GM23338 (cell line): ENCODE data around the gene DCAKD. TPM values are rescaled to one million over a fixed set of nuclear protein-coding genes. Genes with fewer than 3 reads are reported as not detected.

Experiments
- ATAC-seq: fragments of 200-7000 bp; cut with Tn5 transposase; 3 replicates; pipeline ENCODE4 v1.9.1; 2020
- DNase-seq: peaks from one replicate; pipeline ENCODE4 v3.0.0-alpha.2; 2015; ENCODE audit warnings: low spot score
- H2AFZ ChIP-seq: fragments of 200-600 bp; sonication (generic); 2 replicates; pipeline ENCODE4 v1.8.0; 2016; ENCODE audit warnings: antibody characterized with exemption, mild to moderate bottlenecking, moderate library complexity
- H3F3A ChIP-seq: fragments of 200-600 bp; sonication (generic); replicated peaks from 2 replicates; pipeline ENCODE4 v1.8.0; 2017; ENCODE audit warnings: antibody characterized with exemption, mixed run types, low read depth
- H3K27ac ChIP-seq: fragments of 200-600 bp; sonication (generic); 2 replicates; pipeline ENCODE4 v1.6.1; 2016; ENCODE audit warnings: low read depth
- H3K27me3 ChIP-seq: fragments of 200-600 bp; sonication (generic); 2 replicates; pipeline ENCODE4 v1.8.0; 2016; ENCODE audit warnings: mild to moderate bottlenecking, mixed run types, moderate library complexity; ENCODE audit not compliant: insufficient read depth
- H3K36me3 ChIP-seq: fragments of 200-600 bp; sonication (generic); 2 replicates; pipeline ENCODE4 v1.8.0; 2016; ENCODE audit warnings: mild to moderate bottlenecking; ENCODE audit not compliant: insufficient read depth
- H3K4me1 ChIP-seq: fragments of 200-600 bp; sonication (generic); 2 replicates; pipeline ENCODE4 v1.8.0; 2016; ENCODE audit warnings: mild to moderate bottlenecking, moderate library complexity; ENCODE audit not compliant: insufficient read depth
- H3K4me2 ChIP-seq: fragments of 200-600 bp; sonication (generic); 2 replicates; pipeline ENCODE4 v1.7.1; 2017; ENCODE audit warnings: mixed run types
- H3K4me3 ChIP-seq: fragments of 200-600 bp; sonication (generic); 2 replicates; pipeline ENCODE4 v1.6.1; 2016; ENCODE audit warnings: mixed run types
- H3K79me2 ChIP-seq: fragments of 200-600 bp; sonication (generic); replicated peaks from 2 replicates; pipeline ENCODE4 v1.8.0; 2017; ENCODE audit warnings: mild to moderate bottlenecking; ENCODE audit not compliant: insufficient read depth
- H3K9me2 ChIP-seq: fragments of 200-600 bp; sonication (generic); 2 replicates; pipeline ENCODE4 v1.8.0; 2017; ENCODE audit not compliant: insufficient read depth
- H4K20me1 ChIP-seq: fragments of 200-600 bp; sonication (generic); replicated peaks from 2 replicates; pipeline ENCODE4 v1.8.0; 2017; ENCODE audit warnings: mild to moderate bottlenecking; ENCODE audit not compliant: insufficient read depth
- H3K27ac Mint-ChIP-seq: 2 replicates; pipeline ENCODE4 v1.8.0; 2020; ENCODE audit warnings: inconsistent platforms, mild to moderate bottlenecking, moderate library complexity, mixed read lengths
- H3K27me3 Mint-ChIP-seq: 3 replicates; pipeline ENCODE4 v1.8.0; 2022; ENCODE audit warnings: low read depth, mild to moderate bottlenecking, moderate library complexity, mixed read lengths, inconsistent platforms; ENCODE audit not compliant: insufficient read depth, poor library complexity
- H3K36me3 Mint-ChIP-seq: 3 replicates; pipeline ENCODE4 v1.8.0; 2021; ENCODE audit warnings: low read depth, mild to moderate bottlenecking, inconsistent platforms, moderate library complexity, mixed read lengths
- H3K4me1 Mint-ChIP-seq: 3 replicates; pipeline ENCODE4 v1.8.0; 2020; ENCODE audit warnings: mild to moderate bottlenecking, inconsistent platforms, mixed read lengths
- H3K4me3 Mint-ChIP-seq: 3 replicates; pipeline ENCODE4 v1.8.0; 2021; ENCODE audit warnings: moderate library complexity, mild to moderate bottlenecking, inconsistent platforms, mixed read lengths
- H3K9me3 Mint-ChIP-seq: 3 replicates; pipeline ENCODE4 v1.8.0; 2020; ENCODE audit warnings: moderate library complexity, mild to moderate bottlenecking, inconsistent platforms, mixed read lengths
- CREB1 ChIP-seq: fragments of 250-450 bp; sonication (Bioruptor Pico); IDR thresholded peaks from 2 replicates; pipeline ENCODE4 v1.5.0; 2020; ENCODE audit warnings: low read depth, mild to moderate bottlenecking, moderate library complexity
- EZH2 ChIP-seq: fragments of 200-600 bp; sonication (generic); IDR thresholded peaks from one replicate; pipeline ENCODE4 v1.8.0; 2017; ENCODE audit warnings: antibody characterized with exemption, mild to moderate bottlenecking, low read depth; ENCODE audit not compliant: unreplicated experiment
- EZH2phosphoT487 ChIP-seq: fragments of 200-600 bp; sonication (generic); IDR thresholded peaks from one replicate; pipeline ENCODE4 v1.8.1; 2018; ENCODE audit warnings: antibody characterized with exemption; ENCODE audit not compliant: unreplicated experiment
- JUNB ChIP-seq: IDR thresholded peaks from one replicate; pipeline ENCODE4 v1.6.1; 2016; ENCODE audit warnings: antibody characterized with exemption; ENCODE audit not compliant: unreplicated experiment
- NANOG ChIP-seq: IDR thresholded peaks from 2 replicates; pipeline ENCODE4 v1.6.1; 2016; ENCODE audit warnings: antibody characterized with exemption, borderline replicate concordance
- STAT1 ChIP-seq: IDR thresholded peaks from one replicate; pipeline ENCODE4 v1.6.1; 2016; ENCODE audit warnings: antibody characterized with exemption; ENCODE audit not compliant: unreplicated experiment
- ZNF114 ChIP-seq: fragments of 250-450 bp; sonication (Bioruptor Pico); IDR thresholded peaks from 2 replicates; pipeline ENCODE4 v1.5.0; 2020; ENCODE audit warnings: mild to moderate bottlenecking, moderate library complexity
- ZNF331 ChIP-seq: fragments of 250-450 bp; sonication (Bioruptor Pico); IDR thresholded peaks from 2 replicates; pipeline ENCODE4 v1.5.0; 2020; ENCODE audit warnings: low read depth, mild to moderate bottlenecking, moderate library complexity
- polyA plus RNA-seq: library from polyadenylated mRNA; unstranded; fragments of >200 nt; fragmentation: Nextera tagmentation; extraction: Ambion mirVana; gene quantifications from 2 replicates; pipeline ENCODE4 v1.2.1, GENCODE V29; 2016
- total RNA-seq: library from RNA; depleted of rRNA; stranded (reverse); fragments of >200 nt; shearing (Covaris generic); gene quantifications from 2 replicates; pipeline ENCODE4 v1.2.3, GENCODE V29; 2014
- TF ChIP-seq, protein P1 (sequence below): IDR thresholded peaks from one replicate; pipeline ENCODE4 v1.6.1; 2018; ENCODE audit warnings: antibody characterized with exemption; ENCODE audit not compliant: unreplicated experiment
- TF ChIP-seq, protein P2 (sequence below), 2 experiments: fragments of 200-600 bp in 1 of 2; sonication (generic) in 1 of 2; conservative IDR thresholded peaks; 2 replicates each; pipeline versions ENCODE4 v1.5.1 to v1.6.1; 2016 to 2017; ENCODE audit warnings: antibody characterized with exemption in 2 of 2, low read depth in 2 of 2, mild to moderate bottlenecking in 2 of 2, moderate library complexity in 1 of 2
- TF ChIP-seq, protein P3 (sequence below): IDR thresholded peaks from 2 replicates; pipeline ENCODE4 v1.6.1; 2016; ENCODE audit warnings: antibody characterized with exemption
- TF ChIP-seq, protein P4 (sequence below): fragments of 250-450 bp; sonication (Bioruptor Pico); IDR thresholded peaks from 2 replicates; pipeline ENCODE4 v1.5.0; 2020; ENCODE audit warnings: mild to moderate bottlenecking, moderate library complexity

The DCAKD gene
- total and polyA plus RNA-seq, 2 experiments from 2014 or later, result 23.7 to 57.2 TPM

DNA sequence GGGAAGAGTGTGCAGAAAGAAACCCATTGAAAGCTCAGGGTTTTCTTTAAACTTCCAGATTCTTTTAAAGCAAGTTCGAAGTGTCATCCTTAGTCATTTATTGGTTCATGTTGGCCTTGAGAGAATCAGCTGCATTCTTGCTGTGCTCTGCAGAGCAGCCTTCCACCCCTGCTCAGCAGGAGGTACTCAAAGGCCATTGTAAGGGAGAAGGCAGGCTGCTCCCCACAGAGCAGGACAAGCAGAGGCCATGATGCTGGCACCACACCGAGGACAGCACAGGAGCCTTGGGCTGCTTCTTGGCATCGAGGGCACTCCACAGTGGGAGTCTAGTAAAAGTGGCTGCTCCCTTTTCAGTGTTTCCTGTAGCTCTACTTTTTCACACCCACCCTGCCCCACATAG lies 39.3 kb upstream of the DCAKD start:
- no peak overlapping the region for H3K27ac ChIP-seq
- no peak overlapping the region for H3K4me3 ChIP-seq
- TF ChIP-seq NANOG (no peak), ZNF114 (no peak), ZNF331 (CRISPR knock-in tag) (no peak), EZH2phosphoT487 (no peak), EZH2 (no peak), CREB1 (CRISPR knock-in tag) (no peak), STAT1 (no peak), JUNB (no peak)
- TF ChIP-seq, protein P1, sequence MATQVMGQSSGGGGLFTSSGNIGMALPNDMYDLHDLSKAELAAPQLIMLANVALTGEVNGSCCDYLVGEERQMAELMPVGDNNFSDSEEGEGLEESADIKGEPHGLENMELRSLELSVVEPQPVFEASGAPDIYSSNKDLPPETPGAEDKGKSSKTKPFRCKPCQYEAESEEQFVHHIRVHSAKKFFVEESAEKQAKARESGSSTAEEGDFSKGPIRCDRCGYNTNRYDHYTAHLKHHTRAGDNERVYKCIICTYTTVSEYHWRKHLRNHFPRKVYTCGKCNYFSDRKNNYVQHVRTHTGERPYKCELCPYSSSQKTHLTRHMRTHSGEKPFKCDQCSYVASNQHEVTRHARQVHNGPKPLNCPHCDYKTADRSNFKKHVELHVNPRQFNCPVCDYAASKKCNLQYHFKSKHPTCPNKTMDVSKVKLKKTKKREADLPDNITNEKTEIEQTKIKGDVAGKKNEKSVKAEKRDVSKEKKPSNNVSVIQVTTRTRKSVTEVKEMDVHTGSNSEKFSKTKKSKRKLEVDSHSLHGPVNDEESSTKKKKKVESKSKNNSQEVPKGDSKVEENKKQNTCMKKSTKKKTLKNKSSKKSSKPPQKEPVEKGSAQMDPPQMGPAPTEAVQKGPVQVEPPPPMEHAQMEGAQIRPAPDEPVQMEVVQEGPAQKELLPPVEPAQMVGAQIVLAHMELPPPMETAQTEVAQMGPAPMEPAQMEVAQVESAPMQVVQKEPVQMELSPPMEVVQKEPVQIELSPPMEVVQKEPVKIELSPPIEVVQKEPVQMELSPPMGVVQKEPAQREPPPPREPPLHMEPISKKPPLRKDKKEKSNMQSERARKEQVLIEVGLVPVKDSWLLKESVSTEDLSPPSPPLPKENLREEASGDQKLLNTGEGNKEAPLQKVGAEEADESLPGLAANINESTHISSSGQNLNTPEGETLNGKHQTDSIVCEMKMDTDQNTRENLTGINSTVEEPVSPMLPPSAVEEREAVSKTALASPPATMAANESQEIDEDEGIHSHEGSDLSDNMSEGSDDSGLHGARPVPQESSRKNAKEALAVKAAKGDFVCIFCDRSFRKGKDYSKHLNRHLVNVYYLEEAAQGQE, result no peak
- TF ChIP-seq, protein P2, sequence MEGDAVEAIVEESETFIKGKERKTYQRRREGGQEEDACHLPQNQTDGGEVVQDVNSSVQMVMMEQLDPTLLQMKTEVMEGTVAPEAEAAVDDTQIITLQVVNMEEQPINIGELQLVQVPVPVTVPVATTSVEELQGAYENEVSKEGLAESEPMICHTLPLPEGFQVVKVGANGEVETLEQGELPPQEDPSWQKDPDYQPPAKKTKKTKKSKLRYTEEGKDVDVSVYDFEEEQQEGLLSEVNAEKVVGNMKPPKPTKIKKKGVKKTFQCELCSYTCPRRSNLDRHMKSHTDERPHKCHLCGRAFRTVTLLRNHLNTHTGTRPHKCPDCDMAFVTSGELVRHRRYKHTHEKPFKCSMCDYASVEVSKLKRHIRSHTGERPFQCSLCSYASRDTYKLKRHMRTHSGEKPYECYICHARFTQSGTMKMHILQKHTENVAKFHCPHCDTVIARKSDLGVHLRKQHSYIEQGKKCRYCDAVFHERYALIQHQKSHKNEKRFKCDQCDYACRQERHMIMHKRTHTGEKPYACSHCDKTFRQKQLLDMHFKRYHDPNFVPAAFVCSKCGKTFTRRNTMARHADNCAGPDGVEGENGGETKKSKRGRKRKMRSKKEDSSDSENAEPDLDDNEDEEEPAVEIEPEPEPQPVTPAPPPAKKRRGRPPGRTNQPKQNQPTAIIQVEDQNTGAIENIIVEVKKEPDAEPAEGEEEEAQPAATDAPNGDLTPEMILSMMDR (conservative IDR thresholded peaks at IDR 0.05; ENCODE audit: low read depth in 2 of 2), result no peak
- TF ChIP-seq, protein P3, sequence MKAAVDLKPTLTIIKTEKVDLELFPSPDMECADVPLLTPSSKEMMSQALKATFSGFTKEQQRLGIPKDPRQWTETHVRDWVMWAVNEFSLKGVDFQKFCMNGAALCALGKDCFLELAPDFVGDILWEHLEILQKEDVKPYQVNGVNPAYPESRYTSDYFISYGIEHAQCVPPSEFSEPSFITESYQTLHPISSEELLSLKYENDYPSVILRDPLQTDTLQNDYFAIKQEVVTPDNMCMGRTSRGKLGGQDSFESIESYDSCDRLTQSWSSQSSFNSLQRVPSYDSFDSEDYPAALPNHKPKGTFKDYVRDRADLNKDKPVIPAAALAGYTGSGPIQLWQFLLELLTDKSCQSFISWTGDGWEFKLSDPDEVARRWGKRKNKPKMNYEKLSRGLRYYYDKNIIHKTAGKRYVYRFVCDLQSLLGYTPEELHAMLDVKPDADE, result no peak
- TF ChIP-seq, protein P4, sequence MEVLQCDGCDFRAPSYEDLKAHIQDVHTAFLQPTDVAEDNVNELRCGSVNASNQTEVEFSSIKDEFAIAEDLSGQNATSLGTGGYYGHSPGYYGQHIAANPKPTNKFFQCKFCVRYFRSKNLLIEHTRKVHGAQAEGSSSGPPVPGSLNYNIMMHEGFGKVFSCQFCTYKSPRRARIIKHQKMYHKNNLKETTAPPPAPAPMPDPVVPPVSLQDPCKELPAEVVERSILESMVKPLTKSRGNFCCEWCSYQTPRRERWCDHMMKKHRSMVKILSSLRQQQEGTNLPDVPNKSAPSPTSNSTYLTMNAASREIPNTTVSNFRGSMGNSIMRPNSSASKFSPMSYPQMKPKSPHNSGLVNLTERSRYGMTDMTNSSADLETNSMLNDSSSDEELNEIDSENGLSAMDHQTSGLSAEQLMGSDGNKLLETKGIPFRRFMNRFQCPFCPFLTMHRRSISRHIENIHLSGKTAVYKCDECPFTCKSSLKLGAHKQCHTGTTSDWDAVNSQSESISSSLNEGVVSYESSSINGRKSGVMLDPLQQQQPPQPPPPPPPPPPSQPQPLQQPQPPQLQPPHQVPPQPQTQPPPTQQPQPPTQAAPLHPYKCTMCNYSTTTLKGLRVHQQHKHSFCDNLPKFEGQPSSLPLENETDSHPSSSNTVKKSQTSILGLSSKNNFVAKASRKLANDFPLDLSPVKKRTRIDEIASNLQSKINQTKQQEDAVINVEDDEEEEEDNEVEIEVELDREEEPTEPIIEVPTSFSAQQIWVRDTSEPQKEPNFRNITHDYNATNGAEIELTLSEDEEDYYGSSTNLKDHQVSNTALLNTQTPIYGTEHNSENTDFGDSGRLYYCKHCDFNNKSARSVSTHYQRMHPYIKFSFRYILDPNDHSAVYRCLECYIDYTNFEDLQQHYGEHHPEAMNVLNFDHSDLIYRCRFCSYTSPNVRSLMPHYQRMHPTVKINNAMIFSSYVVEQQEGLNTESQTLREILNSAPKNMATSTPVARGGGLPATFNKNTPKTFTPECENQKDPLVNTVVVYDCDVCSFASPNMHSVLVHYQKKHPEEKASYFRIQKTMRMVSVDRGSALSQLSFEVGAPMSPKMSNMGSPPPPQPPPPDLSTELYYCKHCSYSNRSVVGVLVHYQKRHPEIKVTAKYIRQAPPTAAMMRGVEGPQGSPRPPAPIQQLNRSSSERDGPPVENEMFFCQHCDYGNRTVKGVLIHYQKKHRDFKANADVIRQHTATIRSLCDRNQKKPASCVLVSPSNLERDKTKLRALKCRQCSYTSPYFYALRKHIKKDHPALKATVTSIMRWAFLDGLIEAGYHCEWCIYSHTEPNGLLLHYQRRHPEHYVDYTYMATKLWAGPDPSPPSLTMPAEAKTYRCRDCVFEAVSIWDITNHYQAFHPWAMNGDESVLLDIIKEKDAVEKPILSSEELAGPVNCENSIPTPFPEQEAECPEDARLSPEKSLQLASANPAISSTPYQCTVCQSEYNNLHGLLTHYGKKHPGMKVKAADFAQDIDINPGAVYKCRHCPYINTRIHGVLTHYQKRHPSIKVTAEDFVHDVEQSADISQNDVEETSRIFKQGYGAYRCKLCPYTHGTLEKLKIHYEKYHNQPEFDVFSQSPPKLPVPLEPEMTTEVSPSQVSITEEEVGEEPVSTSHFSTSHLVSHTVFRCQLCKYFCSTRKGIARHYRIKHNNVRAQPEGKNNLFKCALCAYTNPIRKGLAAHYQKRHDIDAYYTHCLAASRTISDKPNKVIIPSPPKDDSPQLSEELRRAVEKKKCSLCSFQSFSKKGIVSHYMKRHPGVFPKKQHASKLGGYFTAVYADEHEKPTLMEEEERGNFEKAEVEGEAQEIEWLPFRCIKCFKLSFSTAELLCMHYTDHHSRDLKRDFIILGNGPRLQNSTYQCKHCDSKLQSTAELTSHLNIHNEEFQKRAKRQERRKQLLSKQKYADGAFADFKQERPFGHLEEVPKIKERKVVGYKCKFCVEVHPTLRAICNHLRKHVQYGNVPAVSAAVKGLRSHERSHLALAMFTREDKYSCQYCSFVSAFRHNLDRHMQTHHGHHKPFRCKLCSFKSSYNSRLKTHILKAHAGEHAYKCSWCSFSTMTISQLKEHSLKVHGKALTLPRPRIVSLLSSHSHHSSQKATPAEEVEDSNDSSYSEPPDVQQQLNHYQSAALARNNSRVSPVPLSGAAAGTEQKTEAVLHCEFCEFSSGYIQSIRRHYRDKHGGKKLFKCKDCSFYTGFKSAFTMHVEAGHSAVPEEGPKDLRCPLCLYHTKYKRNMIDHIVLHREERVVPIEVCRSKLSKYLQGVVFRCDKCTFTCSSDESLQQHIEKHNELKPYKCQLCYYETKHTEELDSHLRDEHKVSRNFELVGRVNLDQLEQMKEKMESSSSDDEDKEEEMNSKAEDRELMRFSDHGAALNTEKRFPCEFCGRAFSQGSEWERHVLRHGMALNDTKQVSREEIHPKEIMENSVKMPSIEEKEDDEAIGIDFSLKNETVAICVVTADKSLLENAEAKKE (CRISPR knock-in tag), result no peak
- peak overlapping the region; percentile 43; the same call in 1 of the 2 replicates for H3K4me2 ChIP-seq
- no peak overlapping the region for H2AFZ ChIP-seq
- H3K27me3 Mint-ChIP-seq, result no peaks in the 10 kb centered on the region
- peaks cover 40% of the 10 kb centered on the region for H3K36me3 ChIP-seq
- no peak overlapping the region for H3K4me3 Mint-ChIP-seq
- ATAC-seq (peak; percentile 91), DNase-seq (no peak)
- H3K36me3 Mint-ChIP-seq, result peaks cover 77% of the 10 kb centered on the region
- peaks cover 4% of the 10 kb centered on the region; the same call in 1 of the 2 replicates for H3F3A ChIP-seq
- no peaks in the 10 kb centered on the region for H3K9me3 Mint-ChIP-seq
- H3K9me2 ChIP-seq, result no peaks in the 10 kb centered on the region
- no peaks in the 10 kb centered on the region for H3K79me2 ChIP-seq
- peak overlapping the region; percentile 61 for H3K27ac Mint-ChIP-seq
- H4K20me1 ChIP-seq, result peaks cover 15% of the 10 kb centered on the region
- H3K4me1 ChIP-seq, result no peaks in the 10 kb centered on the region
- H3K27me3 ChIP-seq, result no peaks in the 10 kb centered on the region
- H3K4me1 Mint-ChIP-seq, result peaks cover 8% of the 10 kb centered on the region
